Astrocyte of the cerebellum (primary cell): Measurements from ENCODE around the gene GSK3A.
"Not testable (repeated sequence)": the region's sequence is repeated elsewhere in the genome, so short reads cannot be mapped to it uniquely, and the experiment has no call there.

Experiments
- DNase-seq: peaks from one replicate; pipeline ENCODE4 v3.0.0-alpha.2; 2011; ENCODE audit warnings: low read depth
- H3K4me3 ChIP-seq: 2 replicates; pipeline ENCODE4 v1.5.1; 2011; ENCODE audit warnings: mild to moderate bottlenecking, low read depth, low read length, moderate library complexity
- in situ Hi-C: cut with HindIII; loops from 2 replicates; pipeline ENCODE4 v1.10.0; 2017; ENCODE audit warnings: low sequenced_read_pairs
- TF ChIP-seq, protein P1 (sequence below): IDR thresholded peaks from 2 replicates; pipeline ENCODE4 v1.5.1; 2012; ENCODE audit warnings: low read length, low read depth, moderate library complexity, mild to moderate bottlenecking; ENCODE audit errors: missing control alignments

The GSK3A gene

DNA sequence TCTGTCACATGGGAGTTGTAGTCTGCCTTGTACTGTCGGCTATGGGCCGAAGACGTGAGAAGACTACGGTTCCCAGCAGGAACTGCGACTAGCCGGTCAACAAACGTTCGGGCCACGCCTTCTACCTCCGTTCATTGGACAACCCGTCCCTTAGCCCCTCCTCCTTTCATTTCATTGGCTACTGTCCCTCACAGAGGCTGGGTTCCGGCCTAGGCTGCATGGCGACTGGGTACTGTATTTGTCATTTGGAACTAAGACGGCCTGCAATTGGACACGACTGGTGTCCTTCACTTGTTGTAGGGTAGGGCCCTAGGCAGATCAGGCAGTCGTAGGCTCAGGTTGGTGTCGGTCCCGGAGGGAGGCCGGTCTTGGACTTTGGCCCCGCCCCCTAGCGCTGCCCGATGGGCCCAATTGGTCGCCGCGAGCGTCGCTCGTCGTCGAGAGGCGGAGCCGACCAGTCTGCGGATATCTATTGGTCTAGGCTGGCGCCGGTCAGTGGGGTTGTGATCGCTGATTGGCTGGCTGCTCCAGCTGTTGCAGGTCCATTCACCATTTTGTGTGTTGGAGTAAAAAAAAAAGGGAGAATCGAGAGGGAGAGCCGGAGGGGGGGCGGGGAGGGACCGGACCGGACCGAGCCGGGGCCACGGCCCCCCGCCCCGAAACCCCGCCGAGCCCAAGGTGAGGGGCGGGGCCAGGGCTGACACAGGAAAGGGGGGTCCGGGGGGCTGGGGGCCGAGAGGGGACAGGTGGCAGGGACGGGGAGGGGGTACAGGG lies 26.5 kb upstream of the GSK3A start, which contains the start of gene CIC:
Gene CIC, plus strand, starts transcription at position 549 of the 774 bp plus-strand sequence. CDS start 2,532 bp downstream, outside the sequence.
- DNase-seq: peak; percentile 100
- in situ Hi-C loops: no loop called here
- peak within 1 kb of the TSS; percentile 67 for H3K4me3 ChIP-seq
- TF ChIP-seq, protein P1, sequence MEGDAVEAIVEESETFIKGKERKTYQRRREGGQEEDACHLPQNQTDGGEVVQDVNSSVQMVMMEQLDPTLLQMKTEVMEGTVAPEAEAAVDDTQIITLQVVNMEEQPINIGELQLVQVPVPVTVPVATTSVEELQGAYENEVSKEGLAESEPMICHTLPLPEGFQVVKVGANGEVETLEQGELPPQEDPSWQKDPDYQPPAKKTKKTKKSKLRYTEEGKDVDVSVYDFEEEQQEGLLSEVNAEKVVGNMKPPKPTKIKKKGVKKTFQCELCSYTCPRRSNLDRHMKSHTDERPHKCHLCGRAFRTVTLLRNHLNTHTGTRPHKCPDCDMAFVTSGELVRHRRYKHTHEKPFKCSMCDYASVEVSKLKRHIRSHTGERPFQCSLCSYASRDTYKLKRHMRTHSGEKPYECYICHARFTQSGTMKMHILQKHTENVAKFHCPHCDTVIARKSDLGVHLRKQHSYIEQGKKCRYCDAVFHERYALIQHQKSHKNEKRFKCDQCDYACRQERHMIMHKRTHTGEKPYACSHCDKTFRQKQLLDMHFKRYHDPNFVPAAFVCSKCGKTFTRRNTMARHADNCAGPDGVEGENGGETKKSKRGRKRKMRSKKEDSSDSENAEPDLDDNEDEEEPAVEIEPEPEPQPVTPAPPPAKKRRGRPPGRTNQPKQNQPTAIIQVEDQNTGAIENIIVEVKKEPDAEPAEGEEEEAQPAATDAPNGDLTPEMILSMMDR: no peak

DNA sequence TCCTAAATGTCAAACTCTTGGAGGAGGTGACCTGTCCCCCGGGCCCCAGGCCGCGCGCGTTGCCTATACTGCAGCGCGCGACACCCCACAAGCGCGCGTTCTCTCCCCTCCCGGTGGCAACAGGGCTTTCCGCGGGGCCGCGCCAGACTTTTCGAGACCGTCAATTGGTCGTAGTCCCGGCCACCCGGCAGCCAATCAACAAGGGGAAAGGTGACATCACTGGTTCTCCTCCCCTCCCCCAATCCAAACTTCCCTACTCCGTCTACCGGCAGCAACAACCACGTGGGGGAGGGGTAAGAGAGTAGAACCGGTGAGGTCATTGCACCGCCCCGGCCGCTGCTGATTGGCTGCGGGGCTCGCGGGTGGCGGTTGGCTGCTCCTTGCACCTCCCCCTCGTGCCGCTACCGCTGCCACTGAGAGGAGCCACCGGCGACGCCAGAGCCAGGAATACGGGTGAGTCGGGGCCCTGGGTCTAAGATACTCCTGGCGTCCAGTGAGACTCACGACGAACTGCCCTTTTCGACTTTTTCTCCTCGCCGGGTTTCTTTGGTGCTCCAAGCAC lies 25.8 kb upstream of the GSK3A start:
- peak; percentile 99 for DNase-seq
- TF ChIP-seq, protein P1: no peak
- H3K4me3 ChIP-seq: peak overlapping the region; percentile 67
- in situ Hi-C loops: no loop called here

- peak overlapping the region; percentile 67 for H3K4me3 ChIP-seq
- in situ Hi-C loops: no loop called here
- DNase-seq: no peak
- TF ChIP-seq, protein P1: no peak
These were observed 25.3 kb upstream of the GSK3A start for GRCh38 chr19:42267644-42268141.

GRCh38 chr19:42266928-42267603 lies 24.7 kb upstream of the GSK3A start:
- in situ Hi-C loops, DNase-seq, H3K4me3 ChIP-seq: not testable (repeated sequence)

GRCh38 chr19:42266105-42266504 lies 23.7 kb upstream of the GSK3A start:
- DNase-seq, H3K4me3 ChIP-seq, in situ Hi-C loops: not testable (repeated sequence)

- no peak overlapping the region for H3K4me3 ChIP-seq
- no peak for DNase-seq
- in situ Hi-C loops: no loop called here
- TF ChIP-seq, protein P1: no peak
These were observed 19.4 kb upstream of the GSK3A start for GRCh38 chr19:42261763-42262162.

- H3K4me3 ChIP-seq, DNase-seq, in situ Hi-C loops: not testable (repeated sequence)
These were observed 15.4 kb upstream of the GSK3A start for GRCh38 chr19:42257842-42258241.
